GM23248 (cell line): Measurements from ENCODE around the gene ADORA3.

Source experiments
- EZH2 ChIP-seq: fragments of 200-600 bp; sonication (generic); IDR thresholded peaks from 2 replicates; pipeline ENCODE4 v1.6.1; 2018; ENCODE audit warnings: antibody characterized with exemption, mild to moderate bottlenecking; ENCODE audit not compliant: insufficient read depth, poor library complexity, severe bottlenecking
- EZH2phosphoT487 ChIP-seq: fragments of 200-600 bp; sonication (generic); IDR thresholded peaks from 2 replicates; pipeline ENCODE4 v1.6.1; 2018; ENCODE audit warnings: antibody characterized with exemption, moderate library complexity, mild to moderate bottlenecking, low read depth; ENCODE audit not compliant: insufficient read depth

DNA sequence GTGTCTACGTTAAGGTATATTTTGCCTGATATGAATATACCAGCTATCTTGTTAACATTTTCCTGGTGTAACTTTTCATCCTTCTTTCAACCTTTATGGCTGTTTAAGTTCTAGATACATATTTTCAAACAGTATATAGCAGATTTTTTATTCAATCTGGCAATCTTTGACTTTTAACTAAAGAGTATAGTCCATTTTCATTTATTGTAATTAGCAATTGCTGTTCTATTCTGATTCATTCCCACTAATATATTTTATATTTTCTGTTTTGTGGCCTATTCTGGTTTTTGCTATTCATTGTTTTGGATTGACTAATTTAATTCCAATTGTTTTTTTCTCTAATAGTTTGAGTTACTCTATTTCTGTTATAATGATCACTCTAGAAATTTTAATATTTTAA is 37.0 kb downstream of the ADORA3 start:
- TF ChIP-seq EZH2, result no peak
- TF ChIP-seq EZH2phosphoT487, result no peak
